Tibial artery (tissue), 4 donors: ENCODE measurements around the gene BUB3.

ENCODE experiments used
- DNase-seq, 2 donors: peaks; one replicate each; pipeline ENCODE4 v3.0.0-alpha.2; 2019
- H3K27ac ChIP-seq, 2 donors: fragments of 200-600 bp; sonication (generic) in 1 of 2; 1 replicate in 1 of 2; 2 replicates in 1 of 2; pipeline ENCODE4 v1.5.1; 2018 to 2019; ENCODE audit warnings: mild to moderate bottlenecking in 1 of 2
- H3K27me3 ChIP-seq, 2 donors: fragments of 200-600 bp; sonication (generic) in 1 of 2; one replicate each; pipeline versions ENCODE4 v1.5.1 to v1.6.0; 2016 to 2019
- H3K36me3 ChIP-seq, 3 donors: fragments of 200-600 bp; sonication (generic) in 2 of 3; one replicate each; pipeline ENCODE4 v1.5.1; 2016 to 2019; ENCODE audit warnings: mild to moderate bottlenecking in 2 of 3
- H3K4me1 ChIP-seq, 4 donors: fragments of 200-600 bp; sonication (generic) in 2 of 4; 1 replicate in 3 of 4; 2 replicates in 1 of 4; pipeline ENCODE4 v1.5.1; 2016 to 2019
- H3K4me3 ChIP-seq, 2 donors: fragments of 200-600 bp; sonication (generic) in 1 of 2; 1 replicate in 1 of 2; 2 replicates in 1 of 2; pipeline ENCODE4 v1.5.1; 2018 to 2019; ENCODE audit warnings: mild to moderate bottlenecking in 2 of 2
- H3K9me3 ChIP-seq, 3 donors: fragments of 200-600 bp; sonication (generic) in 1 of 3; one replicate each; pipeline ENCODE4 v1.5.1; 2016 to 2019
- CTCF ChIP-seq, 2 experiments: fragments of 200-600 bp in 1 of 2; fragments of 450-650 bp in 1 of 2; IDR thresholded peaks; one replicate each; pipeline ENCODE4 v1.5.1; 2017 to 2019; ENCODE audit warnings: antibody characterized with exemption in 2 of 2, mild to moderate bottlenecking in 1 of 2, moderate library complexity in 1 of 2
- intact Hi-C: fragments of 100-400 bp; cut with DNase I; formaldehyde crosslinking; loops from one replicate; pipeline ENCODE4 v1.15.0; 2023; ENCODE audit warnings: low total_unique reads

BUB3 gene

GRCh38 chr10:123140164-123140982 lies 13.8 kb upstream of the BUB3 start:
- no peak for DNase-seq
- peaks cover 0 to 37% (median 33%) of the 10 kb centered on the region in 4 donors for H3K4me1 ChIP-seq
- H3K27ac ChIP-seq, result no peak overlapping the region
- no peak for TF ChIP-seq CTCF (IDR thresholded peaks at IDR 0.05)
- H3K4me3 ChIP-seq, result no peak overlapping the region
- no peaks in the 10 kb centered on the region for H3K9me3 ChIP-seq
- peaks cover under 1 to 100% of the 10 kb centered on the region in 2 donors for H3K27me3 ChIP-seq
- H3K36me3 ChIP-seq, result no peaks in the 10 kb centered on the region
- intact Hi-C loops, result no loop called here

- H3K27me3 ChIP-seq, result peaks cover 0 to 100% of the 10 kb centered on the region in 2 donors
- intact Hi-C loops, result no loop called here
- DNase-seq, result no peak
- no peak overlapping the region for H3K27ac ChIP-seq
- no peak for TF ChIP-seq CTCF (IDR thresholded peaks at IDR 0.05)
- no peak overlapping the region for H3K4me3 ChIP-seq
- no peaks in the 10 kb centered on the region for H3K36me3 ChIP-seq
- H3K4me1 ChIP-seq, result peaks cover 0 to 37% (median 28%) of the 10 kb centered on the region in 4 donors
- H3K9me3 ChIP-seq, result no peaks in the 10 kb centered on the region
These were observed 13.2 kb upstream of the BUB3 start for GRCh38 chr10:123140983-123141390.

GRCh38 chr10:123141791-123142700 lies 12.2 kb upstream of the BUB3 start:
- no peak overlapping the region for H3K27ac ChIP-seq
- H3K9me3 ChIP-seq, result no peaks in the 10 kb centered on the region
- H3K36me3 ChIP-seq, result no peaks in the 10 kb centered on the region
- TF ChIP-seq CTCF (IDR thresholded peaks at IDR 0.05), result no peak
- no peak overlapping the region for H3K4me3 ChIP-seq
- intact Hi-C loops, result no loop called here
- no peak for DNase-seq
- H3K4me1 ChIP-seq, result peaks cover 0 to 33% (median 24%) of the 10 kb centered on the region in 4 donors
- peaks cover 0 to 100% of the 10 kb centered on the region in 2 donors for H3K27me3 ChIP-seq

GRCh38 chr10:123142701-123143161 lies 11.5 kb upstream of the BUB3 start:
- H3K36me3 ChIP-seq, result no peaks in the 10 kb centered on the region
- H3K4me1 ChIP-seq, result peaks cover 0 to 29% (median 19%) of the 10 kb centered on the region in 4 donors
- H3K9me3 ChIP-seq, result no peaks in the 10 kb centered on the region
- peaks cover 0 to 100% of the 10 kb centered on the region in 2 donors for H3K27me3 ChIP-seq
- H3K4me3 ChIP-seq, result no peak overlapping the region
- DNase-seq, result no peak
- TF ChIP-seq CTCF (IDR thresholded peaks at IDR 0.05), result no peak
- intact Hi-C loops, result no loop called here
- no peak overlapping the region for H3K27ac ChIP-seq

- Histone ChIP-seq H3K4me3 (no peak overlapping the region), H3K27ac (no peak overlapping the region), H3K27me3 (peaks cover 0 to 100% of the 10 kb centered on the region in 2 donors), H3K4me1 (peaks cover 0 to 31% (median 22%) of the 10 kb centered on the region in 4 donors), H3K36me3 (no peaks in the 10 kb centered on the region), H3K9me3 (no peaks in the 10 kb centered on the region)
- DNase-seq, result no peak
- intact Hi-C loops, result no loop called here
- no peak for TF ChIP-seq CTCF (IDR thresholded peaks at IDR 0.05)
These were observed 10.9 kb upstream of the BUB3 start for GRCh38 chr10:123143162-123143824.
